Stimulated activated naive CD8-positive, alpha-beta T cell treated with anti-CD3 and anti-CD28 coated beads, Interleukin-15, Interleukin-2, amounts not matched to agents 100 U/mL and 50 U/mL, for 24 hours (primary cell): ENCODE results near the gene CATSPER1.
"Not testable (repeated sequence)": the region's sequence is repeated elsewhere in the genome, so short reads cannot be mapped to it uniquely, and the experiment has no call there.

Source experiments
- ATAC-seq: fragments of 150-1000 bp; cut with Tn5 transposase; one replicate; pipeline ENCODE4 v1.10.0; 2021
- DNase-seq: peaks from one replicate; pipeline ENCODE4 v3.0.0; 2021

Gene CATSPER1

GRCh38 chr11:66020618-66021357 lies 5.5 kb downstream of the CATSPER1 start:
- DNase-seq: no peak
- no peak for ATAC-seq

GRCh38 chr11:66020212-66020611 lies 6.1 kb downstream of the CATSPER1 start:
- DNase-seq: no peak
- no peak for ATAC-seq

GRCh38 chr11:66017321-66017720 lies 9.0 kb downstream of the CATSPER1 start:
- DNase-seq: no peak

GRCh38 chr11:66016793-66017177 lies 9.5 kb downstream of the CATSPER1 start:
- ATAC-seq: no peak
- no peak for DNase-seq

More at GRCh38 chr11:66017321-66017720, 9.0 kb downstream of the CATSPER1 start:
- no peak for ATAC-seq

GRCh38 chr11:66015936-66016792 lies 10.1 kb downstream of the CATSPER1 start:
- ATAC-seq: no peak
- no peak for DNase-seq

- no peak for ATAC-seq
- DNase-seq: no peak
Measured at GRCh38 chr11:66015454-66015881, 10.8 kb downstream of the CATSPER1 start.

- ATAC-seq (no peak), DNase-seq (no peak)
Measured at GRCh38 chr11:66014804-66015453, 11.3 kb downstream of the CATSPER1 start.

- DNase-seq (no peak), ATAC-seq (no peak)
Measured at GRCh38 chr11:66013762-66014100, 12.5 kb downstream of the CATSPER1 start.

GRCh38 chr11:66012946-66013761 lies 13.1 kb downstream of the CATSPER1 start:
- ATAC-seq: no peak

GRCh38 chr11:66012371-66012945 lies 13.8 kb downstream of the CATSPER1 start:
- DNase-seq: no peak
- ATAC-seq: no peak

More at GRCh38 chr11:66012946-66013761, 13.1 kb downstream of the CATSPER1 start:
- DNase-seq: no peak

- ATAC-seq (no peak), DNase-seq (no peak)
Measured at GRCh38 chr11:66011785-66012303, 14.4 kb downstream of the CATSPER1 start, which contains the start of gene CST6. Gene CST6 (plus strand): TSS chr11:66012008. CDS start chr11:66012045, 37 bp downstream.

- ATAC-seq (no peak), DNase-seq (no peak)
Measured at GRCh38 chr11:66011239-66011784, 15.0 kb downstream of the CATSPER1 start.

GRCh38 chr11:66010036-66010435 lies 16.2 kb downstream of the CATSPER1 start:
- ATAC-seq, DNase-seq: not testable (repeated sequence)

GRCh38 chr11:66008468-66009101 lies 17.7 kb downstream of the CATSPER1 start:
- ATAC-seq (no peak), DNase-seq (no peak)

GRCh38 chr11:66008095-66008467 lies 18.2 kb downstream of the CATSPER1 start:
- no peak for ATAC-seq
- DNase-seq: no peak

- ATAC-seq (no peak), DNase-seq (no peak)
Measured at GRCh38 chr11:66007201-66007634, 19.1 kb downstream of the CATSPER1 start.

GRCh38 chr11:66006891-66007176 lies 19.4 kb downstream of the CATSPER1 start:
- ATAC-seq: no peak

GRCh38 chr11:66006134-66006890 lies 20.0 kb downstream of the CATSPER1 start:
- ATAC-seq (no peak), DNase-seq (no peak)

More at GRCh38 chr11:66006891-66007176, 19.4 kb downstream of the CATSPER1 start:
- no peak for DNase-seq

GRCh38 chr11:66004186-66004585 lies 22.1 kb downstream of the CATSPER1 start:
- ATAC-seq: no peak

GRCh38 chr11:66003291-66003690 lies 23.0 kb downstream of the CATSPER1 start:
- no peak for ATAC-seq
- DNase-seq: no peak

More at GRCh38 chr11:66004186-66004585, 22.1 kb downstream of the CATSPER1 start:
- DNase-seq: no peak
